Kidney epithelial cell (primary cell): ENCODE results near the gene GHR. TPM values are rescaled to one million over a fixed set of nuclear protein-coding genes. Genes with fewer than 3 reads are reported as not detected.

ENCODE experiments used
- DNase-seq: peaks from one replicate; pipeline ENCODE4 v3.0.0-alpha.2; 2010; ENCODE audit warnings: low read depth
- H3K27me3 ChIP-seq: 2 replicates; pipeline ENCODE4 v1.6.0; 2011; ENCODE audit warnings: low read length; ENCODE audit not compliant: control insufficient read depth, insufficient read depth
- H3K36me3 ChIP-seq: 2 replicates; pipeline ENCODE4 v1.5.1; 2011; ENCODE audit warnings: low read length; ENCODE audit not compliant: control insufficient read depth, insufficient read depth
- H3K4me3 ChIP-seq: 2 replicates; pipeline ENCODE4 v1.5.1; 2011; ENCODE audit warnings: low read depth, mild to moderate bottlenecking, control low read depth, low read length
- total RNA-seq: library from RNA; depleted of rRNA; stranded (reverse); fragments of >200 nt; gene quantifications from 2 replicates; pipeline ENCODE4 v1.2.3, GENCODE V29; 2015
- TF ChIP-seq, protein P1 (sequence below): IDR thresholded peaks from 2 replicates; pipeline ENCODE4 v1.5.1; 2011; ENCODE audit warnings: mild to moderate bottlenecking, moderate library complexity, low read length, control low read depth, inconsistent platforms; ENCODE audit not compliant: insufficient read depth, poor library complexity, severe bottlenecking

Gene GHR
- total RNA-seq, 1 donor from 2014 or later, result 0.63 TPM

DNA sequence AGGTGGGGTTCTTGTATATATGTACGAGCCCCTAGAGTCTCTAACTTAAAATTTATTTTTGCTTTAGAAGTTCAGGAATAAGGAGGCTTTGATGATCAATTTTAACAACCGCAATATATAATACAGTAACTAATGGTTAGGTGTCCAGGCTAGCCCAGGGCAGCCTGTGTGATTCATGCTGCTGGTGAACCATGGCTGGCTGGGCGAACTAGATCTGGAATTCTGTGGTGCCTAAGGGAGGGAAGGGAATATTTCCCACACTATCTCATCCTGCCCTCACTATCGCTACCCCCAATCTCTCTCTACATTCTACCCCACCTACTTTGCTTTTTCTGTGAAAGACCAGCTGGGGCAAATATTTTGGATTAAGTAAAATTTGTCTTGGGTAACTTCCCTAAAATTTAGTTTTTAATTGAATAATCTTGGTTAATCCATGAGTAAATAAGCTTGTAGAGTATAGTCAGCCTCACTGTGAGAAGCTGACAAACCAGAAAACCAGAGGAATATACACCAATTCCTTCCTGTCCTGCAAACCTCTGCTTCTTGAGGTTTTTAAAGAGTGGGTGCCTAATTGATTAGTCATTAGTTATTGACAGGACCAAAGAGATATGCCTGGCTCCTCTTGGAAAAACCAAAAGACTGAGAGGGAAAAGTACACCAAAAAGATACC lies 218.2 kb downstream of the GHR start:
- no peak for DNase-seq
- Histone ChIP-seq H3K36me3 (no peaks in the 10 kb centered on the region), H3K27me3 (no peaks in the 10 kb centered on the region), H3K4me3 (no peak overlapping the region)
- TF ChIP-seq, protein P1, sequence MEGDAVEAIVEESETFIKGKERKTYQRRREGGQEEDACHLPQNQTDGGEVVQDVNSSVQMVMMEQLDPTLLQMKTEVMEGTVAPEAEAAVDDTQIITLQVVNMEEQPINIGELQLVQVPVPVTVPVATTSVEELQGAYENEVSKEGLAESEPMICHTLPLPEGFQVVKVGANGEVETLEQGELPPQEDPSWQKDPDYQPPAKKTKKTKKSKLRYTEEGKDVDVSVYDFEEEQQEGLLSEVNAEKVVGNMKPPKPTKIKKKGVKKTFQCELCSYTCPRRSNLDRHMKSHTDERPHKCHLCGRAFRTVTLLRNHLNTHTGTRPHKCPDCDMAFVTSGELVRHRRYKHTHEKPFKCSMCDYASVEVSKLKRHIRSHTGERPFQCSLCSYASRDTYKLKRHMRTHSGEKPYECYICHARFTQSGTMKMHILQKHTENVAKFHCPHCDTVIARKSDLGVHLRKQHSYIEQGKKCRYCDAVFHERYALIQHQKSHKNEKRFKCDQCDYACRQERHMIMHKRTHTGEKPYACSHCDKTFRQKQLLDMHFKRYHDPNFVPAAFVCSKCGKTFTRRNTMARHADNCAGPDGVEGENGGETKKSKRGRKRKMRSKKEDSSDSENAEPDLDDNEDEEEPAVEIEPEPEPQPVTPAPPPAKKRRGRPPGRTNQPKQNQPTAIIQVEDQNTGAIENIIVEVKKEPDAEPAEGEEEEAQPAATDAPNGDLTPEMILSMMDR, result no peak

DNA sequence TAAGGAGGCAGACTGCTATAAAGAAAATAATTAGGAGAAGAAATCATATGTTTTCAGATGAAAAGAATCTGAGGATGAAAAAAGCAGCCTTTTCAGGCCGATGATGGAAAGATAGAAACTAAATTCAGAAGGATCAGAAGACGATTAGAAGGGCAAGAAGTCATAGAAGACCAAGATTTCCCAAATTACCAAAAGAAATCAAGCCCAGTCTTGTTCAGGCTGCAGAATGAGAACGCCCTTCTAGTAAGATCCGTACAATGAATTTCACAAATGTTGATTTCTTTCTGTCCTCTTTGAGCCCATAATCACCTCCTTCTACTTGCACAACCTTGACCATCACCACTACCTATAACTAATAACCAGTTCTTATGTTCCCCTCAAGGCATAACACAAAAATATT lies 218.8 kb downstream of the GHR start:
- H3K4me3 ChIP-seq, result no peak overlapping the region
- TF ChIP-seq, protein P1, result no peak
- no peaks in the 10 kb centered on the region for H3K27me3 ChIP-seq
- DNase-seq, result no peak
- no peaks in the 10 kb centered on the region for H3K36me3 ChIP-seq

DNA sequence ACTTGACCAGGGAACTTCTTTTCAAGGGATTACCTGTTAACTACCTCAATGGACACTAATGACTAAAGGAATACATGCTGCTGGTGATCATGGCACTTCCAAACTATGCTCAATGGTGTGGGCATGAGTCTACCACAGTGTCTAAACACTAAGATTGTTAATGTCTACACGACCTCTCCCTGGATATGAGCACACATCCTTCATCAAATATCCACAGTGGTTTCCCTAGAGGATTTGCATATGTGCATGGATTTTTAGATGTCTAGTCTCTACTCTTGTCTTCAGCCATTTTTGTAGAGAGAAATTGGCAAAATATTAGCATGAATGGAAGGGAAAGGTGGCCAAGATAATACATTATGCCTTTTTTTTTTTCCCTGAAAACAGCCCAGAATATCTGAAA lies 220.1 kb downstream of the GHR start:
- H3K27me3 ChIP-seq, result no peaks in the 10 kb centered on the region
- TF ChIP-seq, protein P1, result no peak
- H3K4me3 ChIP-seq, result no peak overlapping the region
- DNase-seq, result no peak
- H3K36me3 ChIP-seq, result no peaks in the 10 kb centered on the region

DNA sequence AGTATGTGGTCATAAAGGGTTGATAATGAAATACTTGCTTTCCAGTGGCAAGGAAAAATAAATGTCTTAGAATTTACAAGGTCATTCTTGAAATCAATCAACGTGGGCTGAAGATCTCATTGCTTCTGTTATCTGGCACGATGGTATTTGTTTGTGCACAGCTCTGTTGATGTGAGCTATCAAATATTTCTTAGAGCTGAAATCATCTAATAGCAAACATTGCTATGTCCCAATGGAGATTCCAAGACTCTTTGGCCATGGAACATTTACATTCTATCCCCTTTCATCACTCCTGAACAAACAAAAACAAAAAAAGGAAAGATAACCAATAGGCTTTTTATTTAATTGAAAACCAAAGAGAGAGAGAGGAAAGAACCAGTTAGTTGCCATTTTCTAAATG lies 221.9 kb downstream of the GHR start:
- H3K36me3 ChIP-seq, result no peaks in the 10 kb centered on the region
- no peaks in the 10 kb centered on the region for H3K27me3 ChIP-seq
- no peak for DNase-seq
- H3K4me3 ChIP-seq, result no peak overlapping the region
- TF ChIP-seq, protein P1, result no peak

DNA sequence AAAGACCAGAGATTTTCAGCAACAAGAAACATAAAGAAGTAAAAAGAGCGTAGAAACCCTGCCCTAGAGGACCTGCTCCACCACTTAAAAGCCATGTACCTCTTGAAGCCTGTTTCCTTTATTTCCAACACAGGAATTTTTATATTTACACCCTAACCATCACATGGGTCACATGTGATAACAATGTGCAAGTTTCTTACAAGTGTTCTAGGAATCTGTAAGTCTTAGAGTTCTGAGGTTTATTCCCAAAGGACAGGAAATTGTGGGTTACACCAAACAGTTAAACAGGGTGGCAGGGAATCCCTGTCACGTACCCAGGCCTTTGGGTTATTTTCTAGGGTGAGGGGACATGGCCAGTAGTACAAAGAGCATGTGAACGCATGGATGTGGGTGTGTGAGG lies 224.8 kb downstream of the GHR start:
- no peak for DNase-seq
- TF ChIP-seq, protein P1, result no peak

DNA sequence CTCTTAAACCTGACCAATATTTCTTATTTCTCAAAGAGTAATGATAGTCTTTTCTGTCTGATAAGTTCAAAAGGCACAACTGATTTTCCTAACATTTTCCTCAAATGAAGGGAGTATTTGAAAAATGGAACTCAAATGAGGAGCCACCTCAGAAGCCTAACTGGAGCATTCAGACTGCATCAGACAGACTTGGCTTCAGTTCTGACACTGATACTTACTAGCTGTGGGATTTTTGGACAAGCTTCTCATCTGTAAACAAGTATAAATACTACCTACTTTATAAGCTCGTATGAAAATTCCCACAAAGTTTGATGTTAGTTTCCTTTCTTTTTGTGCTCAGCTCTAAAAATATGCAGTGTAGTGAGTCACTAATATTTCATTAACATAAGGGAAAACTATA lies 225.7 kb downstream of the GHR start:
- no peak overlapping the region for H3K4me3 ChIP-seq
- DNase-seq, result no peak
- H3K36me3 ChIP-seq, result no peaks in the 10 kb centered on the region
- no peaks in the 10 kb centered on the region for H3K27me3 ChIP-seq
- TF ChIP-seq, protein P1, result no peak

More for the DNA sequence above, 224.8 kb downstream of the GHR start:
- Histone ChIP-seq H3K4me3 (no peak overlapping the region), H3K27me3 (no peaks in the 10 kb centered on the region), H3K36me3 (no peaks in the 10 kb centered on the region)
